Prostate gland (tissue), 2 donors: Measurements from ENCODE around the gene NCF1.
"Not testable (repeated sequence)": the region's sequence is repeated elsewhere in the genome, so short reads cannot be mapped to it uniquely, and the experiment has no call there.

ENCODE experiments used
- CTCF ChIP-seq, 4 experiments: fragments of 200-600 bp in 2 of 4; fragments of 450-650 bp in 2 of 4; sonication (generic) in 2 of 4; IDR thresholded peaks; 1 replicate in 3 of 4; 2 replicates in 1 of 4; pipeline ENCODE4 v1.5.1; 2016 to 2019; ENCODE audit warnings: antibody characterized with exemption in 4 of 4, mild to moderate bottlenecking in 2 of 4, moderate library complexity in 2 of 4
- POLR2AphosphoS5 ChIP-seq: sonication (generic); formaldehyde crosslinking; IDR thresholded peaks from one replicate; pipeline ENCODE4 v1.6.1; 2017; ENCODE audit warnings: antibody characterized with exemption

GRCh38 chr7:74766991-74767390 lies 6.8 kb upstream of the NCF1 start:
- not testable (repeated sequence) for TF ChIP-seq CTCF (IDR thresholded peaks at IDR 0.05); POLR2AphosphoS5
